ENCODE measurements around the gene MISP3. TPM values are rescaled to one million over a fixed set of nuclear protein-coding genes. Genes with fewer than 3 reads are reported as not detected.
A peak's percentile ranks its signal among the peaks of the same experiment; 100 is the strongest.

MISP3 gene
- total and polyA plus RNA-seq, 9 of the 15 experiments (the other 6 are each of a cell fraction or from before 2014, with no cell fraction given), result 0.25 to 5.6 (median 1.6) TPM

GRCh38 chr19:14116918-14117578 is 44.5 kb downstream of the MISP3 start (continued):
- TF ChIP-seq AFF1 (IDR thresholded peaks at IDR 0.05; ENCODE audit: low read depth in 1 of 2, partially characterized antibody in 2 of 2), result no peak
- TF ChIP-seq NKRF (IDR thresholded peaks at IDR 0.05; ENCODE audit: borderline replicate concordance), result peak; percentile 74
- no peak for TF ChIP-seq NFATC3 (IDR thresholded peaks at IDR 0.05)
- TF ChIP-seq FOSL1 (tag; conservative IDR thresholded peaks at IDR 0.05), result no peak
- no peak for TF ChIP-seq ELF1 (tag; IDR thresholded peaks at IDR 0.05)
- TF ChIP-seq MED1 (CRISPR knock-in tag; IDR thresholded peaks at IDR 0.05; ENCODE audit: borderline replicate concordance), result no peak
- TF ChIP-seq ZNF778 (CRISPR knock-in tag; IDR thresholded peaks at IDR 0.05), result no peak
- no peak for TF ChIP-seq SFPQ (IDR thresholded peaks at IDR 0.05; ENCODE audit: low read depth, low read length)
- no peak for TF ChIP-seq HDGF (IDR thresholded peaks at IDR 0.05)
- TF ChIP-seq ZBED1 (IDR thresholded peaks at IDR 0.05), result no peak
- TF ChIP-seq KDM5B (IDR thresholded peaks at IDR 0.05; ENCODE audit: insufficient replicate concordance, low read depth, low read length), result no peak
- TF ChIP-seq CHD4 (IDR thresholded peaks at IDR 0.05; ENCODE audit: insufficient read depth, insufficient replicate concordance, low read depth, low read length, poor library complexity, severe bottlenecking), result no peak
- peak in 1 of 2 experiments; percentile 73; a peak in 2 of 4 replicates for TF ChIP-seq HDAC1 (IDR thresholded peaks at IDR 0.05)
- no peak for TF ChIP-seq KDM4B (IDR thresholded peaks at IDR 0.05; ENCODE audit: borderline replicate concordance in 2 of 2, low read depth in 1 of 2)
- TF ChIP-seq NELFE (IDR thresholded peaks at IDR 0.05; ENCODE audit: insufficient read depth, insufficient read length), result no peak
- no peak for TF ChIP-seq E2F1 (CRISPR knock-in tag; IDR thresholded peaks at IDR 0.05)
